Skin of body (tissue), 2 donors: Measurements from ENCODE around the gene CCDC8. TPM values are rescaled to one million over a fixed set of nuclear protein-coding genes. Genes with fewer than 3 reads are reported as not detected.
"Not testable (repeated sequence)": the region's sequence is repeated elsewhere in the genome, so short reads cannot be mapped to it uniquely, and the experiment has no call there.

Source experiments
- DNase-seq: peaks from one replicate; lab custom pipeline; 2025; lab: John Stamatoyannopoulos, UW
- total RNA-seq: library from RNA; depleted of rRNA; stranded (reverse); fragments of >200 nt; gene quantifications from one replicate; pipeline ENCODE4 v1.2.3, GENCODE V29; 2014

The CCDC8 gene
- total RNA-seq, 1 donor from 2014 or later: 36.2 TPM

GRCh38 chr19:46428239-46429135, 15.1 kb upstream of the CCDC8 start, which contains the start of gene PNMA8C:
Gene PNMA8C (minus strand): TSS chr19:46428936. CDS start chr19:46428359, 577 bp downstream.
- DNase-seq: no peak

GRCh38 chr19:46427518-46428045, 14.2 kb upstream of the CCDC8 start:
- DNase-seq: no peak

- peak; percentile 38 for DNase-seq
Measured at GRCh38 chr19:46426506-46427162, 13.3 kb upstream of the CCDC8 start.

GRCh38 chr19:46426035-46426505, 12.7 kb upstream of the CCDC8 start:
- DNase-seq: no peak

GRCh38 chr19:46423188-46423587, 9.8 kb upstream of the CCDC8 start:
- no peak for DNase-seq

- no peak for DNase-seq
Measured at GRCh38 chr19:46422344-46422743, 9.0 kb upstream of the CCDC8 start.

GRCh38 chr19:46420056-46420455, 6.7 kb upstream of the CCDC8 start:
- DNase-seq: no peak

GRCh38 chr19:46415804-46416709, 2.7 kb upstream of the CCDC8 start:
- peak; percentile 79 for DNase-seq

- not testable (repeated sequence) for DNase-seq
Measured at GRCh38 chr19:46414899-46415298, 1.5 kb upstream of the CCDC8 start.

- DNase-seq: no peak
Measured at GRCh38 chr19:46412650-46413261, 608 bp downstream of the CCDC8 start.

GRCh38 chr19:46411925-46412649, 1.3 kb downstream of the CCDC8 start:
- DNase-seq: no peak

- no peak for DNase-seq
Measured at GRCh38 chr19:46411088-46411924, 2.1 kb downstream of the CCDC8 start.

GRCh38 chr19:46410205-46411087, 2.9 kb downstream of the CCDC8 start:
- DNase-seq: no peak

- no peak for DNase-seq
Measured at GRCh38 chr19:46409191-46409590, 4.2 kb downstream of the CCDC8 start.

GRCh38 chr19:46408664-46409039, 4.7 kb downstream of the CCDC8 start:
- no peak for DNase-seq

- DNase-seq: no peak
Measured at GRCh38 chr19:46407856-46408663, 5.3 kb downstream of the CCDC8 start.

GRCh38 chr19:46406976-46407375, 6.4 kb downstream of the CCDC8 start:
- DNase-seq: no peak
